Liver (tissue), 3 donors: Measurements from ENCODE around the gene HMGB2.
A peak's percentile ranks its signal among the peaks of the same experiment; 100 is the strongest.

Source experiments
- EGR1 ChIP-seq, 2 donors: IDR thresholded peaks; 2 replicates each; pipeline ENCODE4 v1.6.1; 2016 to 2018; ENCODE audit warnings: antibody characterized with exemption in 2 of 2, low read depth in 2 of 2
- RAD21 ChIP-seq, 2 donors: IDR thresholded peaks; 2 replicates each; pipeline ENCODE4 v1.6.1; 2016; ENCODE audit warnings: antibody characterized with exemption in 2 of 2, mild to moderate bottlenecking in 2 of 2
- TF ChIP-seq, protein P1 (sequence below): fragments of 150-350 bp; IDR thresholded peaks from 2 replicates; pipeline ENCODE4 v1.5.1; 2017; ENCODE audit warnings: improper control_type of control experiment, low read depth, low read length; ENCODE audit not compliant: missing input control
- TF ChIP-seq, protein P2 (sequence below): IDR thresholded peaks from 2 replicates; pipeline ENCODE4 v1.6.1; 2016; ENCODE audit warnings: antibody characterized with exemption, mild to moderate bottlenecking
- donor health status: healthy.
- donor health status: healthy.

DNA sequence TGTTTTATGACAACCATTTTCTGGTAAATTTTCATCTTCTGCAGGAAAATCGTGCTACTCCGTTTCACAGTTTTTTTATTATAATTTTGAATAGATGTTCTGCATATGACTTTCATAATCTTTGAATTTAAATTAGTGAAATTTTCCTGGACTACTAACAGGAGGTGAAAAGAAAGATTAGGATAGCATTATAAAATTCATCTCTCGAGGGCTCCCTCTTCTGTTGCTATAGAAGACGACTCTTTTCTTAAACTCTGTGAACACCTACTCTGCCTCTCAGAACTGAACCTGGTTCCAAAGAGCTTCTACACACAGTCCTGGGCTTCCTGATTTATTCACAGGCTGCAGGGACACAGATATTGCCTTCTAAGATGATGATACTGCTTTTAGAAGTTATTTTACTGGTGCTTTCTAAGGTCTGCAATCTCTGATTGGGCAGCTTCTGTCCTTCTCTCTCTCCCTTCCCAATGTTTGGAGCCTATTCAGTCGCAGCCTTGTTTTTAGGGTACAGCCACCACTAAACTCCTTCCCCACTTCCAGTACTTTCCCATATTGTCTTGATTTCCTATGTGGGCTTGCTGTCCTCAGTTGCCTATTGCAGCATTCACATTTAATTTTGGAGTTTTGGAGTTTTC is 26.5 kb upstream of the HMGB2 start:
- TF ChIP-seq EGR1 (IDR thresholded peaks at IDR 0.05; ENCODE audit: low read depth in 2 of 2) (no peak), RAD21 (IDR thresholded peaks at IDR 0.05) (peak in 1 of 2 donors; percentile 28)
- TF ChIP-seq, protein P1, sequence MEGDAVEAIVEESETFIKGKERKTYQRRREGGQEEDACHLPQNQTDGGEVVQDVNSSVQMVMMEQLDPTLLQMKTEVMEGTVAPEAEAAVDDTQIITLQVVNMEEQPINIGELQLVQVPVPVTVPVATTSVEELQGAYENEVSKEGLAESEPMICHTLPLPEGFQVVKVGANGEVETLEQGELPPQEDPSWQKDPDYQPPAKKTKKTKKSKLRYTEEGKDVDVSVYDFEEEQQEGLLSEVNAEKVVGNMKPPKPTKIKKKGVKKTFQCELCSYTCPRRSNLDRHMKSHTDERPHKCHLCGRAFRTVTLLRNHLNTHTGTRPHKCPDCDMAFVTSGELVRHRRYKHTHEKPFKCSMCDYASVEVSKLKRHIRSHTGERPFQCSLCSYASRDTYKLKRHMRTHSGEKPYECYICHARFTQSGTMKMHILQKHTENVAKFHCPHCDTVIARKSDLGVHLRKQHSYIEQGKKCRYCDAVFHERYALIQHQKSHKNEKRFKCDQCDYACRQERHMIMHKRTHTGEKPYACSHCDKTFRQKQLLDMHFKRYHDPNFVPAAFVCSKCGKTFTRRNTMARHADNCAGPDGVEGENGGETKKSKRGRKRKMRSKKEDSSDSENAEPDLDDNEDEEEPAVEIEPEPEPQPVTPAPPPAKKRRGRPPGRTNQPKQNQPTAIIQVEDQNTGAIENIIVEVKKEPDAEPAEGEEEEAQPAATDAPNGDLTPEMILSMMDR, result peak; percentile 13
- TF ChIP-seq, protein P2, sequence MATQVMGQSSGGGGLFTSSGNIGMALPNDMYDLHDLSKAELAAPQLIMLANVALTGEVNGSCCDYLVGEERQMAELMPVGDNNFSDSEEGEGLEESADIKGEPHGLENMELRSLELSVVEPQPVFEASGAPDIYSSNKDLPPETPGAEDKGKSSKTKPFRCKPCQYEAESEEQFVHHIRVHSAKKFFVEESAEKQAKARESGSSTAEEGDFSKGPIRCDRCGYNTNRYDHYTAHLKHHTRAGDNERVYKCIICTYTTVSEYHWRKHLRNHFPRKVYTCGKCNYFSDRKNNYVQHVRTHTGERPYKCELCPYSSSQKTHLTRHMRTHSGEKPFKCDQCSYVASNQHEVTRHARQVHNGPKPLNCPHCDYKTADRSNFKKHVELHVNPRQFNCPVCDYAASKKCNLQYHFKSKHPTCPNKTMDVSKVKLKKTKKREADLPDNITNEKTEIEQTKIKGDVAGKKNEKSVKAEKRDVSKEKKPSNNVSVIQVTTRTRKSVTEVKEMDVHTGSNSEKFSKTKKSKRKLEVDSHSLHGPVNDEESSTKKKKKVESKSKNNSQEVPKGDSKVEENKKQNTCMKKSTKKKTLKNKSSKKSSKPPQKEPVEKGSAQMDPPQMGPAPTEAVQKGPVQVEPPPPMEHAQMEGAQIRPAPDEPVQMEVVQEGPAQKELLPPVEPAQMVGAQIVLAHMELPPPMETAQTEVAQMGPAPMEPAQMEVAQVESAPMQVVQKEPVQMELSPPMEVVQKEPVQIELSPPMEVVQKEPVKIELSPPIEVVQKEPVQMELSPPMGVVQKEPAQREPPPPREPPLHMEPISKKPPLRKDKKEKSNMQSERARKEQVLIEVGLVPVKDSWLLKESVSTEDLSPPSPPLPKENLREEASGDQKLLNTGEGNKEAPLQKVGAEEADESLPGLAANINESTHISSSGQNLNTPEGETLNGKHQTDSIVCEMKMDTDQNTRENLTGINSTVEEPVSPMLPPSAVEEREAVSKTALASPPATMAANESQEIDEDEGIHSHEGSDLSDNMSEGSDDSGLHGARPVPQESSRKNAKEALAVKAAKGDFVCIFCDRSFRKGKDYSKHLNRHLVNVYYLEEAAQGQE, result no peak
